SK-N-SH treated with all-trans-retinoic acid at 6 μM for 48 hours (cell line): ENCODE results near the gene KBTBD4.

Experiments
- ARNTL ChIP-seq: fragments of 450-650 bp; formaldehyde crosslinking; IDR thresholded peaks from 2 replicates; pipeline ENCODE4 v1.5.0; 2020; ENCODE audit warnings: low read depth, mild to moderate bottlenecking, moderate library complexity, borderline replicate concordance
- ZNF8 ChIP-seq: fragments of 450-650 bp; formaldehyde crosslinking; IDR thresholded peaks from 2 replicates; pipeline ENCODE4 v1.5.0; 2020; ENCODE audit warnings: mild to moderate bottlenecking, moderate library complexity
- TF ChIP-seq, protein P1 (sequence below): fragments of 250-450 bp; sonication (Bioruptor Pico); IDR thresholded peaks from 2 replicates; pipeline ENCODE4 v1.8.0; 2021; ENCODE audit warnings: low read depth, mild to moderate bottlenecking, moderate library complexity, borderline replicate concordance

DNA sequence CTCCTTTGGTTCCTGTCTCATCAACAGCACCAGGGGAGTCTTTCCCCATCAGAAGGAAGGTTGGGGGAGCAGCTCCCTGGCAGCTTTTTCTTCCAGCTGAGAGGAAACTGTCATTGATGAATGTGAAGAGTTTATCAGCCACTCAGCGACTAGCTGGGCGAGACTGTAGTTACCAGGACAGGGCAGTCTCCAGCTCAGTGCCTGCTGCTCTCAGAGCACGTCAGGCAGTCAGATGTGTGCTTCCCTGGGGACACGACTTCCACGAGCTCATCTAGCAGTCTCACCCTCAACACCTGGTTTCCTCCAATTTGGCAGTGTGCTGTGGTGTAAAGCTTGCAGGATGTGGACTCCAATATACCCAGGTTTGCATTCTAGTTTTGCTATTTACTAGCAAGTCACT is 28.0 kb upstream of the KBTBD4 start:
- TF ChIP-seq, protein P1, sequence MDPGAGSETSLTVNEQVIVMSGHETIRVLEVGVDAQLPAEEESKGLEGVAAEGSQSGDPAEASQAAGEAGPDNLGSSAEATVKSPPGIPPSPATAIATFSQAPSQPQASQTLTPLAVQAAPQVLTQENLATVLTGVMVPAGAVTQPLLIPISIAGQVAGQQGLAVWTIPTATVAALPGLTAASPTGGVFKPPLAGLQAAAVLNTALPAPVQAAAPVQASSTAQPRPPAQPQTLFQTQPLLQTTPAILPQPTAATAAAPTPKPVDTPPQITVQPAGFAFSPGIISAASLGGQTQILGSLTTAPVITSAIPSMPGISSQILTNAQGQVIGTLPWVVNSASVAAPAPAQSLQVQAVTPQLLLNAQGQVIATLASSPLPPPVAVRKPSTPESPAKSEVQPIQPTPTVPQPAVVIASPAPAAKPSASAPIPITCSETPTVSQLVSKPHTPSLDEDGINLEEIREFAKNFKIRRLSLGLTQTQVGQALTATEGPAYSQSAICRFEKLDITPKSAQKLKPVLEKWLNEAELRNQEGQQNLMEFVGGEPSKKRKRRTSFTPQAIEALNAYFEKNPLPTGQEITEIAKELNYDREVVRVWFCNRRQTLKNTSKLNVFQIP (CRISPR knock-in tag) = no peak
- no peak for TF ChIP-seq ARNTL (CRISPR knock-in tag)
- TF ChIP-seq ZNF8 = no peak
